ACC112 (cell line): ENCODE measurements around the gene TULP3.
"Not testable (repeated sequence)": the region's sequence is repeated elsewhere in the genome, so short reads cannot be mapped to it uniquely, and the experiment has no call there.

ENCODE experiments used
- H2AFZ ChIP-seq: fragments of 200-600 bp; sonication (generic); one replicate; pipeline ENCODE4 v1.6.0; 2017; ENCODE audit warnings: antibody characterized with exemption, low read length; ENCODE audit not compliant: unreplicated experiment
- H3K27ac ChIP-seq: fragments of 200-600 bp; sonication (generic); 2 replicates; pipeline ENCODE4 v1.5.1; 2014; ENCODE audit warnings: low read depth, mild to moderate bottlenecking, antibody characterized with exemption, low read length, moderate library complexity
- H3K27me3 ChIP-seq: fragments of 200-600 bp; sonication (generic); 2 replicates; pipeline ENCODE4 v1.6.1; 2014; ENCODE audit warnings: mild to moderate bottlenecking, antibody characterized with exemption, low read length, moderate library complexity, mixed read lengths; ENCODE audit not compliant: insufficient read depth
- H3K36me3 ChIP-seq: fragments of 200-600 bp; sonication (generic); 2 replicates; pipeline ENCODE4 v1.6.1; 2016; ENCODE audit warnings: mild to moderate bottlenecking, antibody characterized with exemption, low read length, moderate library complexity, mixed read lengths; ENCODE audit not compliant: insufficient read depth
- H3K4me1 ChIP-seq: fragments of 200-600 bp; sonication (generic); one replicate; pipeline ENCODE4 v1.6.1; 2016; ENCODE audit warnings: low read length, mixed read lengths; ENCODE audit not compliant: insufficient read depth, unreplicated experiment, control insufficient read depth
- H3K4me3 ChIP-seq: fragments of 200-600 bp; sonication (generic); 2 replicates; pipeline ENCODE4 v1.5.1; 2014; ENCODE audit warnings: mild to moderate bottlenecking, low read depth, low read length
- H3K79me2 ChIP-seq: fragments of 200-600 bp; sonication (generic); one replicate; pipeline ENCODE4 v1.6.0; 2016; ENCODE audit warnings: low read length; ENCODE audit not compliant: control insufficient read depth, unreplicated experiment, insufficient read depth

Gene TULP3

GRCh38 chr12:2857021-2857431 lies 33.7 kb upstream of the TULP3 start, which contains the start of gene TEX52:
Gene TEX52 (minus strand): TSS chr12:2857039. CDS start chr12:2857026, 13 bp downstream.
- no peak within 1 kb of the TSS for H3K4me3 ChIP-seq
- no peaks in the 10 kb centered on the region for H3K36me3 ChIP-seq
- H3K4me1 ChIP-seq: no peaks in the 10 kb centered on the region
- no peak within 1 kb of the TSS for H3K27ac ChIP-seq
- no peak within 1 kb of the TSS for H2AFZ ChIP-seq
- no peaks in the 10 kb centered on the region for H3K79me2 ChIP-seq
- no peaks in the 10 kb centered on the region for H3K27me3 ChIP-seq

- H2AFZ ChIP-seq: no peak overlapping the region
- H3K4me3 ChIP-seq: no peak overlapping the region
- no peaks in the 10 kb centered on the region for H3K27me3 ChIP-seq
- H3K36me3 ChIP-seq: no peaks in the 10 kb centered on the region
- no peak overlapping the region for H3K27ac ChIP-seq
- no peaks in the 10 kb centered on the region for H3K79me2 ChIP-seq
- H3K4me1 ChIP-seq: no peaks in the 10 kb centered on the region
Observed at GRCh38 chr12:2857576-2857975, 33.1 kb upstream of the TULP3 start.

- H3K36me3 ChIP-seq: peaks cover 4% of the 10 kb centered on the region; the same call in 1 of the 2 replicates
- no peaks in the 10 kb centered on the region for H3K27me3 ChIP-seq
- no peaks in the 10 kb centered on the region for H3K4me1 ChIP-seq
- no peak overlapping the region for H3K27ac ChIP-seq
- no peaks in the 10 kb centered on the region for H3K79me2 ChIP-seq
- no peak overlapping the region for H2AFZ ChIP-seq
- no peak overlapping the region for H3K4me3 ChIP-seq
Observed at GRCh38 chr12:2858334-2858733, 32.4 kb upstream of the TULP3 start.

- Histone ChIP-seq H3K27me3 (no peaks in the 10 kb centered on the region), H3K4me3 (no peak overlapping the region), H2AFZ (no peak overlapping the region), H3K79me2 (no peaks in the 10 kb centered on the region), H3K36me3 (peaks cover 7% of the 10 kb centered on the region; the same call in 1 of the 2 replicates), H3K27ac (no peak overlapping the region), H3K4me1 (no peaks in the 10 kb centered on the region)
Observed at GRCh38 chr12:2858944-2859421, 31.7 kb upstream of the TULP3 start.

GRCh38 chr12:2860170-2860569 lies 30.5 kb upstream of the TULP3 start:
- Histone ChIP-seq H3K4me1 (no peaks in the 10 kb centered on the region), H3K36me3 (peaks cover 9% of the 10 kb centered on the region; the same call in 1 of the 2 replicates), H3K4me3 (no peak overlapping the region), H3K79me2 (no peaks in the 10 kb centered on the region), H3K27me3 (no peaks in the 10 kb centered on the region), H2AFZ (no peak overlapping the region), H3K27ac (no peak overlapping the region)

- Histone ChIP-seq H3K36me3 (peaks cover 9% of the 10 kb centered on the region; the same call in 1 of the 2 replicates), H2AFZ (no peak overlapping the region), H3K79me2 (no peaks in the 10 kb centered on the region)
Observed at GRCh38 chr12:2862876-2863275, 27.8 kb upstream of the TULP3 start.

GRCh38 chr12:2863402-2863801 lies 27.3 kb upstream of the TULP3 start:
- peaks cover 14% of the 10 kb centered on the region; the same call in 1 of the 2 replicates for H3K36me3 ChIP-seq
- not testable (repeated sequence) for H3K79me2 ChIP-seq, H3K27ac ChIP-seq, H3K4me1 ChIP-seq, H2AFZ ChIP-seq, H3K27me3 ChIP-seq, H3K4me3 ChIP-seq

More at GRCh38 chr12:2862876-2863275, 27.8 kb upstream of the TULP3 start:
- Histone ChIP-seq H3K4me3 (no peak overlapping the region), H3K27me3 (no peaks in the 10 kb centered on the region), H3K27ac (no peak overlapping the region), H3K4me1 (no peaks in the 10 kb centered on the region)

GRCh38 chr12:2864198-2864597 lies 26.5 kb upstream of the TULP3 start:
- H3K36me3 ChIP-seq: peaks cover 19% of the 10 kb centered on the region; the same call in 1 of the 2 replicates

GRCh38 chr12:2868986-2869632 lies 21.6 kb upstream of the TULP3 start:
- H3K36me3 ChIP-seq: peaks cover 11% of the 10 kb centered on the region; the same call in 1 of the 2 replicates
- H3K27ac ChIP-seq: peak overlapping the region; percentile 45; the same call in 1 of the 2 replicates
- H3K79me2 ChIP-seq: peaks cover 12% of the 10 kb centered on the region

More at GRCh38 chr12:2864198-2864597, 26.5 kb upstream of the TULP3 start:
- no peak overlapping the region for H3K27ac ChIP-seq
- no peaks in the 10 kb centered on the region for H3K79me2 ChIP-seq
- H3K27me3 ChIP-seq: no peaks in the 10 kb centered on the region
- H2AFZ ChIP-seq: no peak overlapping the region
- H3K4me3 ChIP-seq: no peak overlapping the region
- H3K4me1 ChIP-seq: peaks cover 7% of the 10 kb centered on the region

GRCh38 chr12:2876431-2877046 lies 14.2 kb upstream of the TULP3 start:
- peaks cover 66% of the 10 kb centered on the region for H3K79me2 ChIP-seq
- H2AFZ ChIP-seq: peak overlapping the region; percentile 83
- peak overlapping the region; percentile 87 for H3K4me3 ChIP-seq
- H3K36me3 ChIP-seq: no peaks in the 10 kb centered on the region
- no peaks in the 10 kb centered on the region for H3K27me3 ChIP-seq
- H3K27ac ChIP-seq: peak overlapping the region; percentile 79
- peaks cover 8% of the 10 kb centered on the region for H3K4me1 ChIP-seq

More at GRCh38 chr12:2868986-2869632, 21.6 kb upstream of the TULP3 start:
- not testable (repeated sequence) for H3K4me3 ChIP-seq, H3K27me3 ChIP-seq, H2AFZ ChIP-seq, H3K4me1 ChIP-seq
